SH-SY5Y (cell line): ENCODE data around the gene GALNT2.

ENCODE experiments used
- GATA2 ChIP-seq: IDR thresholded peaks from 2 replicates; pipeline ENCODE4 v1.6.1; 2011; ENCODE audit warnings: mild to moderate bottlenecking, low read depth, low read length
- GATA3 ChIP-seq: IDR thresholded peaks from 2 replicates; pipeline ENCODE4 v1.6.1; 2011; ENCODE audit warnings: low read depth, mild to moderate bottlenecking, low read length, moderate library complexity

GRCh38 chr1:230065161-230065560, 1.9 kb upstream of the GALNT2 start:
- no peak for TF ChIP-seq GATA2
- no peak for TF ChIP-seq GATA3
